Measurements from ENCODE around the gene PLXNA2. TPM values are rescaled to one million over a fixed set of nuclear protein-coding genes. Genes with fewer than 3 reads are reported as not detected.

Gene PLXNA2
- total RNA-seq, 1 experiment from 2014 or later, result 0.06 TPM

DNA sequence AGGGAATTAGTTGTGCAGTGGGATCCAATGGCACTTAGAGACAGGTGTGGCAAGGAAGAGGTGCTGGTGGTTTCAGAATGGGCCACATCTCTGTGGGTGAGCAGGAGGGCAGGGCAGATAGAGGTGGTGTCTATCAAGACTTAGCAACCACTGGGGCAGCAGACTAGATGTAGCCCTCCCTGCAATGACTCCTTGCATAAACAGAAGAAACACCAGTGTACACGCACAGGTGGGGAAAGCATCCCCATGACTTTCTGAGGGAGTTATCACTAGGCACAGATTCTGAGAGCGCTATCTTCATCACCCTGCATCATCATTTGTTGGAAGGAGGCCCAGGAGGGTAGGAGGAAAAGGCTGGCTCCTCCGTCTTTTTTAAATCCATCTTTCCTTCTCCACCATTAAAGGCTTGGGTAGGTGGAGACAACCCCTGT is 58.4 kb downstream of the PLXNA2 start:
- TF ChIP-seq, protein P1, sequence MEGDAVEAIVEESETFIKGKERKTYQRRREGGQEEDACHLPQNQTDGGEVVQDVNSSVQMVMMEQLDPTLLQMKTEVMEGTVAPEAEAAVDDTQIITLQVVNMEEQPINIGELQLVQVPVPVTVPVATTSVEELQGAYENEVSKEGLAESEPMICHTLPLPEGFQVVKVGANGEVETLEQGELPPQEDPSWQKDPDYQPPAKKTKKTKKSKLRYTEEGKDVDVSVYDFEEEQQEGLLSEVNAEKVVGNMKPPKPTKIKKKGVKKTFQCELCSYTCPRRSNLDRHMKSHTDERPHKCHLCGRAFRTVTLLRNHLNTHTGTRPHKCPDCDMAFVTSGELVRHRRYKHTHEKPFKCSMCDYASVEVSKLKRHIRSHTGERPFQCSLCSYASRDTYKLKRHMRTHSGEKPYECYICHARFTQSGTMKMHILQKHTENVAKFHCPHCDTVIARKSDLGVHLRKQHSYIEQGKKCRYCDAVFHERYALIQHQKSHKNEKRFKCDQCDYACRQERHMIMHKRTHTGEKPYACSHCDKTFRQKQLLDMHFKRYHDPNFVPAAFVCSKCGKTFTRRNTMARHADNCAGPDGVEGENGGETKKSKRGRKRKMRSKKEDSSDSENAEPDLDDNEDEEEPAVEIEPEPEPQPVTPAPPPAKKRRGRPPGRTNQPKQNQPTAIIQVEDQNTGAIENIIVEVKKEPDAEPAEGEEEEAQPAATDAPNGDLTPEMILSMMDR (conservative IDR thresholded peaks at IDR 0.05; ENCODE audit: low read depth, low read length), result no peak
- no peak for TF ChIP-seq EZH2 (IDR thresholded peaks at IDR 0.05; ENCODE audit: borderline replicate concordance, low read depth, low read length, poor library complexity, severe bottlenecking)
- no peak overlapping the region for H3K27ac ChIP-seq (ENCODE audit: low read depth, low read length, poor library complexity, severe bottlenecking)
- no peak overlapping the region for H3K4me3 ChIP-seq (ENCODE audit: low read depth, low read length, poor library complexity, severe bottlenecking)
- POLR2A ChIA-PET (ENCODE audit: low non-redundant PET), result no interaction called here
- H3K4me1 ChIP-seq (ENCODE audit: insufficient read depth, low read length, poor library complexity, severe bottlenecking), result no peaks in the 10 kb centered on the region
- H3K27me3 ChIP-seq (replicated peaks; ENCODE audit: insufficient read depth, low read depth, low read length, poor library complexity), result peaks cover 14% of the 10 kb centered on the region
- CTCF ChIA-PET, result no interaction called here
- no peaks in the 10 kb centered on the region for H3K9me3 ChIP-seq (ENCODE audit: low read depth, low read length, poor library complexity, severe bottlenecking)
- no peak for DNase-seq (ENCODE audit: low spot score)
- BruUV-seq (replicated peaks), result no TSS peak
- intact Hi-C loops (cut with micrococcal nuclease; ENCODE audit: unreplicated experiment), result no loop called here
- H3K36me3 ChIP-seq (ENCODE audit: insufficient read depth, low read length, poor library complexity, severe bottlenecking), result no peaks in the 10 kb centered on the region

DNA sequence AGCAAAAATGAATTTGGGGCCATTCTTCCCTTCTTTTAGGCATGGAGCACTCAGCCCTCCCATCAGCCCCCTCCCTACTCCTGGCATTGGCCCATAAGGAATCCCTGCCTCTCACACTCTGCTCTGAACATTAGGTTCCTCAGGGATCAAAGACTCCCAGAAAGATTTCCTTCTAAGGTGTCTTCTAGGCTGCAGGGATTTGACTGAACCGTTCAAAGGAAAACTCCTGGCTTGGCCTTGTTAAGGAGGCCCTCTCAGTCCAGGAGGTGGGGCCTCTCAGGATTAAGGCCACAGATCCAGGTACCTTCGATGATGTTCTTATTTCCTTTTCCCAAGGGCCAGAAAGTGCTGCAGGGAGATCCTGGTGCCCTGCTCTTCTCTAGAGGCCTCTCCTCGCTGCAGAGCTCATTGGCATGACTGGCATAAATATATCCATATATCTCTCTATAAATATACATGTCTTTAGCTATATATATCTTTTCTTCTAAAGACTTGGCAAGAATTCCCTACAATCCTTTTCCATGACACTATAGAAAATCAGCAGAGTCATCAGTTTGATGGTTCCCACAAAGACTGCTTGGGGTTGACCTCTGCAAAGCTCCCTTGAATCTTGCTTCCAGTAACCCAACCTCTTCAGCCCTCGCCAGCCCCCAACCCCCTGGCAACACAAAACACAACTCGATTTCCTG is 59.1 kb downstream of the PLXNA2 start:
- CTCF ChIA-PET, result no interaction called here
- Histone ChIP-seq H3K4me3 (ENCODE audit: low read depth, low read length, poor library complexity, severe bottlenecking) (no peak overlapping the region), H3K27ac (ENCODE audit: low read depth, low read length, poor library complexity, severe bottlenecking) (no peak overlapping the region), H3K27me3 (replicated peaks; ENCODE audit: insufficient read depth, low read depth, low read length, poor library complexity) (peaks cover 14% of the 10 kb centered on the region), H3K9me3 (ENCODE audit: low read depth, low read length, poor library complexity, severe bottlenecking) (no peaks in the 10 kb centered on the region), H3K36me3 (ENCODE audit: insufficient read depth, low read length, poor library complexity, severe bottlenecking) (no peaks in the 10 kb centered on the region), H3K4me1 (ENCODE audit: insufficient read depth, low read length, poor library complexity, severe bottlenecking) (no peaks in the 10 kb centered on the region)
- POLR2A ChIA-PET (ENCODE audit: low non-redundant PET), result no interaction called here
- no TSS peak for BruUV-seq (replicated peaks)
- intact Hi-C loops (cut with micrococcal nuclease; ENCODE audit: unreplicated experiment), result no loop called here
- TF ChIP-seq, protein P1 (conservative IDR thresholded peaks at IDR 0.05; ENCODE audit: low read depth, low read length), result no peak
- no peak for TF ChIP-seq EZH2 (IDR thresholded peaks at IDR 0.05; ENCODE audit: borderline replicate concordance, low read depth, low read length, poor library complexity, severe bottlenecking)
- no peak for DNase-seq (ENCODE audit: low spot score)

DNA sequence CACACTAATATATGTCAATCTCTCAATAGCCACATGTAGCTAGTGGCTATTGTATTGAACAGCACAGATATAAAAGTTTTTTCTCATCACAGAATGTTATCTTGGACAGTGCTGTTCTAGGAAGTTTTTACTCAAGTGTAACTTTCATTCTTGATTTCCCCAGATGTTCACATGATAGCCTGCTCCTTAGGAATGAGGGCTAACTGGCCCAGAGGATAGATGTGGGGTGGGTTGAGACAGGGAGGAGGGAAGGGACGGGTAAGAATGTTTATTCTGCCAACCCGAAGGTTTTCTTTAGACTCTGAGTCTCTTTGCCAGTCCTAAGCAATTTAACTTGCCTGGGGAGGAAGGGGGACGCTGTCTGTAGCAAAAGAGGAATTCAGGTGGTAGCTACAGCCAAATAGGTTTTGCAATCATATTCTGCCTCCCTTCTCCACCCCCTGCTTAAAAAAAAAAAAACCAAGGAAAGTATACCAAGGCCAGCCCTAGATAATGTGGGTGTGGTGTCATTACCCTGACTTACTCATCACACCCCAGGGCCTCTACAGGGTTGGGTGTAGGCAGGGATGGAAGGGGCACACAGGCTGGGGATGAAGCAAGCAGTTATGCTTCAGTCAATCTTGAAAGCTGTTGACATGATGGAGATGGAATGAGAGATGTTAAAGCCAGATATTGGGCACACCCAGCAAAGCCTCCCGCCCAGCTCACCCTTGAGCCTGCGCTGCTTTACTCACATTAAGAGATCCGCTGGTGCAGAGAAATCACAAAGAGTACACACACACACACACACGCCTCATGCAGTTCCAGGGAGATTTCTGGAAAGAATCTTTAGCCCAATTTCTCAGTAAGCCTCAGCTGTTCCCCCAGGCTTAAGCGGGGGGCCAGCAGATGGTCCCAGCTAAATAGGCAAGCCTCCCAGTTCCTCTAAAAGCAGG is 59.9 kb downstream of the PLXNA2 start:
- BruUV-seq (replicated peaks), result no TSS peak
- no peak for TF ChIP-seq EZH2 (IDR thresholded peaks at IDR 0.05; ENCODE audit: borderline replicate concordance, low read depth, low read length, poor library complexity, severe bottlenecking)
- TF ChIP-seq, protein P1 (conservative IDR thresholded peaks at IDR 0.05; ENCODE audit: low read depth, low read length), result no peak
- ChIA-PET CTCF (no interaction called here), POLR2A (ENCODE audit: low non-redundant PET) (no interaction called here)
- no peak for DNase-seq (ENCODE audit: low spot score)
- H3K9me3 ChIP-seq (ENCODE audit: low read depth, low read length, poor library complexity, severe bottlenecking), result no peaks in the 10 kb centered on the region
- intact Hi-C loops (cut with micrococcal nuclease; ENCODE audit: unreplicated experiment), result no loop called here
- peaks cover 14% of the 10 kb centered on the region for H3K27me3 ChIP-seq (replicated peaks; ENCODE audit: insufficient read depth, low read depth, low read length, poor library complexity)
- H3K4me1 ChIP-seq (ENCODE audit: insufficient read depth, low read length, poor library complexity, severe bottlenecking), result no peaks in the 10 kb centered on the region
- H3K4me3 ChIP-seq (ENCODE audit: low read depth, low read length, poor library complexity, severe bottlenecking), result no peak overlapping the region
- no peaks in the 10 kb centered on the region for H3K36me3 ChIP-seq (ENCODE audit: insufficient read depth, low read length, poor library complexity, severe bottlenecking)
- H3K27ac ChIP-seq (ENCODE audit: low read depth, low read length, poor library complexity, severe bottlenecking), result no peak overlapping the region
